A549 treated with AZD2906 at 1 μM for 4 hours (cell line): ENCODE data around the gene TUNAR. TPM values are rescaled to one million over a fixed set of nuclear protein-coding genes. Genes with fewer than 3 reads are reported as not detected.

ENCODE experiments used
- total RNA-seq: library from RNA; stranded (reverse); fragments of 200-300 nt; extraction: Qiagen RNA extraction; gene quantifications from 5 replicates; pipeline ENCODE4 v1.2.3, GENCODE V29; 2022

Gene TUNAR
- 0.04 TPM in 1 of 5 replicates, not detected in the others for total RNA-seq

DNA sequence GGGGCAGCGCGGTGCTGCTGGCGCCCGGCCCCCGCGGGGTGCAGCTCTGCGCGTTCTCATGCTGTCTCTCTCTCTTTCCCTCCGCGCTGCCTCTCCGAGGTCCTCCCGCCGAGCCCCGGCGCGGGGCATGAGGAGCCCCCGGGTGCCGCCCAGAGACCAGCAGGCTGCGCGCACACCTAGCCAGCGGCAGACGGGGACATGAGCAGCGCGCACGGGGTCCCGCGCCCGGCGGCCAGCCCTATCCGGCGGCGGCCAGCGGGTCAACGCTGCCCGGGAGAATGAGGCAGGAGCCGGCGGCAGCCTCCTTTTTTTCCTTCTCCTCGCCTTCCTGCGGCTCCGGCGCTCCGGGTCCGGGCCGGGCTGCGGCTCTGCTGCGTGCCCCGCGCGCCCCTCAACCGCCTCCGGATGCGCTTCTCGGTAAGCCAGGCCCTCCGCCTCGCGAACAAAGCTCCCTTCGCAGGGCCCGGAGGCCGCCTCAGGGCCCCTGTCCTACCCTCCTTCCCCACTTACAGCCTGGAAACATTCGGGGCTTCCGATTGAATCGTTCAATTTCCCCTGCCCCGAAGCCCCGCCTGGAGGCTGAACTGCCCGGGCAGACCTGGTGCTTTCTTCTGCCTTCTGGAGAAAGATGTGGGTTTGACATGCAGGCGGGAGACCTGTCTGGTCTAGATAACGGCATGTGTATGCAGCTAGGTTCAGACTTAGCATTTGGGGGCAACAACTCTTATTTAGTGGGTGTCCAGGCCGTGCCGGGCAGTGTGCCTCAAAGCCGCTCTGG, at the start of gene TUNAR:
Gene TUNAR (plus strand): TSS at position 72 of the 778 bp plus-strand sequence.

Other genes with a start within 250 kb of the TUNAR start
- not detected in 5 replicates for gene TCL1B, start 190.4 kb upstream of the TUNAR start, total RNA-seq
- not detected in 5 replicates for gene TCL1A, start 162.7 kb upstream of the TUNAR start, total RNA-seq
- 6.0 to 7.2 TPM (median 6.8 TPM) in 5 replicates for gene C14orf132, start 162.5 kb downstream of the TUNAR start, total RNA-seq